ENCODE data around the gene PRM2. TPM values are rescaled to one million over a fixed set of nuclear protein-coding genes. Genes with fewer than 3 reads are reported as not detected.

Gene PRM2
- total RNA-seq, 1 donor from 2014 or later: not detected

DNA sequence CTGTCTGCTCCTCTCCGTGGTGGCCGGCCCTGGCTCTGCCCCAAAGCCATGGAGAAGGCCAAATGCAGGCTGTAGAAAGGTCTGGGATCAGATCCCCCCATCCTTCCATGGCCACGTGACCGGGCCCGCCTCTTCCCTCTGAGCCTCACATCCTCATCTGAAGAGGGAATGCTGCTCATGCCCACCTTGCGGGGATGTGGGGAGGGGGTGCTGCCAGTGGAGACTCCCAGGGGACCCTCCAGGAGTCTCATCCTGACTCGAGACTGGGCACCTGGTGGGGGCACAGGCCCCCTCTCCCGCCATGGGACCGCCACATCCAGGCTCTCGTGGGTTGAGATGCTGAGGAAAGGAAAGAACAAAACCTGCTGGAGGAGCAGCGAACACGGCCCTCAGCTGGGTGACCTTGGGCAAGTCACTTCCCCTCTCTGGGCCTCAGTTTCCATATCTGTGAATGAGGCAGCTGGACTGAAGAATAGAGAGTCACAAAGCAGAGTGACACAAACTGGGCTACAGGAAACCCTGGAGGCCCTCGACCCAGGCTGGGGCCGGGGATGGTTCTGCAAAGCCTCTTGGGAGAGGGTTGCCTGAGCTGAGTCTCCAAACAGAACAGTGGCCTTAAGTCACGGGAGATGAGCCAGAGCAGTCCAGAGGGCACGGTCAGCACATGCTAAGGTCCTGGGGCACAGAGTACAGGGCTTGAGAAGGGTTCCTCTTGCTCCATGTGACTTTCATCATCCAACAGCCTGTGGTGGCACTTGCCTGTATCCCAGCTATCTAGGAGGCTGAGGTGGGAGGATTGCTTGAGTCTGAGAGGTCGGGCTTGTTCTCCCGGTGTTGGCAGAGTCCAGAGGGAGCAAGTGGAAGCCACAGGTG, 50.4 kb downstream of the PRM2 start:
- peaks cover 2% of the 10 kb centered on the region for H3K9me3 Mint-ChIP-seq (ENCODE audit: unreplicated experiment)
- peaks cover 3% of the 10 kb centered on the region for H3K4me1 Mint-ChIP-seq (ENCODE audit: low read depth, unreplicated experiment)
- no peaks in the 10 kb centered on the region for H3K36me3 Mint-ChIP-seq (ENCODE audit: unreplicated experiment)
- no peak overlapping the region for H3K4me3 Mint-ChIP-seq (ENCODE audit: unreplicated experiment)
- H3K27ac Mint-ChIP-seq (ENCODE audit: unreplicated experiment): no peak overlapping the region
- no peak for TF ChIP-seq CTCF (IDR thresholded peaks at IDR 0.05; ENCODE audit: partially characterized antibody, unreplicated experiment)
- peaks cover 5% of the 10 kb centered on the region for H3K27me3 Mint-ChIP-seq (ENCODE audit: unreplicated experiment)
- no peak for DNase-seq

Small RNA genes lying within 50 kb of the gene (microRNA-seq; reads per million reads assigned to microRNA genes)
- gene MIR548H2 (ENCODE audit: unreplicated experiment): not detected

Other genes with a start within 250 kb of the PRM2 start
- 11.1 TPM for gene SOCS1, start 20.3 kb downstream of the PRM2 start, total RNA-seq (ENCODE audit: unreplicated experiment)
- gene TNP2, start 7.2 kb downstream of the PRM2 start, total RNA-seq (ENCODE audit: unreplicated experiment): not detected
- not detected for gene PRM3, start 2.9 kb downstream of the PRM2 start, total RNA-seq (ENCODE audit: unreplicated experiment)
- gene PRM1, start 4.8 kb upstream of the PRM2 start, total RNA-seq (ENCODE audit: unreplicated experiment): not detected
- gene RMI2, start 69.0 kb upstream of the PRM2 start, total RNA-seq (ENCODE audit: unreplicated experiment): 4.2 TPM

Measured in glutamatergic neuron (in vitro differentiated cells).